ENCODE measurements around the gene C5AR2. TPM values are rescaled to one million over a fixed set of nuclear protein-coding genes. Genes with fewer than 3 reads are reported as not detected.

The C5AR2 gene
- total RNA-seq, 1 experiment from 2014 or later = not detected

Other genes with a start within 250 kb of the C5AR2 start
- 41.6 and 51.9 TPM in 2 replicates for gene ZC3H4, start 218.4 kb upstream of the C5AR2 start, total RNA-seq (2021)
- gene SAE1, start 201.3 kb upstream of the C5AR2 start, total RNA-seq (2021) = 133 and 148 TPM in 2 replicates
- gene BBC3, start 101.0 kb upstream of the C5AR2 start, total RNA-seq (2021) = 18.3 and 18.8 TPM in 2 replicates
- gene CCDC9, start 75.7 kb upstream of the C5AR2 start, total RNA-seq (2021) = 34.7 and 37.0 TPM in 2 replicates
- gene INAFM1, start 57.3 kb upstream of the C5AR2 start, total RNA-seq (2021) = 13.5 and 21.3 TPM in 2 replicates
- 8.5 and 10.8 TPM in 2 replicates for gene C5AR1, start 22.3 kb upstream of the C5AR2 start, total RNA-seq (2021)
- 23.0 TPM in 2 replicates for gene DHX34, start 17.1 kb downstream of the C5AR2 start, total RNA-seq (2021)
- gene MEIS3, start 87.4 kb downstream of the C5AR2 start, total RNA-seq (2021) = 1.9 and 4.9 TPM in 2 replicates
- not detected in 2 replicates for gene SLC8A2, start 139.7 kb downstream of the C5AR2 start, total RNA-seq (2021)
- 20.8 and 24.2 TPM in 2 replicates for gene KPTN, start 152.0 kb downstream of the C5AR2 start, total RNA-seq (2021)
- 78.3 and 80.4 TPM in 2 replicates for gene NAPA, start 182.9 kb downstream of the C5AR2 start, total RNA-seq (2021)
- not detected in 2 replicates for gene ZNF541, start 241.0 kb downstream of the C5AR2 start, total RNA-seq (2021)